GM18520 (cell line): Measurements from ENCODE around the gene ZNF195.
"Not testable (repeated sequence)": the region's sequence is repeated elsewhere in the genome, so short reads cannot be mapped to it uniquely, and the experiment has no call there.

Experiments
- ATAC-seq: cut with Tn5 transposase; IDR thresholded peaks from one replicate; pipeline ENCODE4 v1.9.1; 2021; ENCODE audit not compliant: unreplicated experiment

ZNF195 gene

GRCh38 chr11:3356858-3357257 is 22.1 kb downstream of the ZNF195 start:
- ATAC-seq: no peak

- no peak for ATAC-seq
Measured at GRCh38 chr11:3353066-3353465, 25.9 kb downstream of the ZNF195 start.

GRCh38 chr11:3347127-3347526 is 31.8 kb downstream of the ZNF195 start:
- no peak for ATAC-seq

- ATAC-seq: no peak
Measured at GRCh38 chr11:3346587-3346986, 32.4 kb downstream of the ZNF195 start.

GRCh38 chr11:3345736-3346135 is 33.2 kb downstream of the ZNF195 start:
- no peak for ATAC-seq

- ATAC-seq: no peak
Measured at GRCh38 chr11:3344327-3345174, 34.4 kb downstream of the ZNF195 start.

- ATAC-seq: no peak
Measured at GRCh38 chr11:3342709-3343108, 36.2 kb downstream of the ZNF195 start.

GRCh38 chr11:3341298-3341697 is 37.6 kb downstream of the ZNF195 start:
- ATAC-seq: no peak

- no peak for ATAC-seq
Measured at GRCh38 chr11:3340025-3340424, 38.9 kb downstream of the ZNF195 start.

- no peak for ATAC-seq
Measured at GRCh38 chr11:3339340-3339624, 39.7 kb downstream of the ZNF195 start.

GRCh38 chr11:3338569-3339339 is 40.2 kb downstream of the ZNF195 start:
- no peak for ATAC-seq

GRCh38 chr11:3336420-3336819 is 42.5 kb downstream of the ZNF195 start:
- ATAC-seq: not testable (repeated sequence)

GRCh38 chr11:3333157-3333556 is 45.8 kb downstream of the ZNF195 start:
- not testable (repeated sequence) for ATAC-seq

GRCh38 chr11:3331078-3331477 is 47.9 kb downstream of the ZNF195 start:
- not testable (repeated sequence) for ATAC-seq

- ATAC-seq: not testable (repeated sequence)
Measured at GRCh38 chr11:3330064-3330463, 48.9 kb downstream of the ZNF195 start.

- ATAC-seq: not testable (repeated sequence)
Measured at GRCh38 chr11:3328503-3328902, 50.4 kb downstream of the ZNF195 start.

- ATAC-seq: not testable (repeated sequence)
Measured at GRCh38 chr11:3326450-3326849, 52.5 kb downstream of the ZNF195 start.

- ATAC-seq: not testable (repeated sequence)
Measured at GRCh38 chr11:3324724-3325123, 54.2 kb downstream of the ZNF195 start.
